Panc1 (cell line): ENCODE data around the gene BBS7.

Source experiments
- SIN3A ChIP-seq: IDR thresholded peaks from 2 replicates; pipeline ENCODE4 v1.6.1; 2012; ENCODE audit warnings: low read depth, mild to moderate bottlenecking, low read length, moderate library complexity, borderline replicate concordance; ENCODE audit not compliant: insufficient read depth
- TF ChIP-seq, protein P1 (sequence below): fragments of 450-650 bp; IDR thresholded peaks from 2 replicates; pipeline ENCODE4 v1.5.1; 2017; ENCODE audit warnings: mild to moderate bottlenecking

DNA sequence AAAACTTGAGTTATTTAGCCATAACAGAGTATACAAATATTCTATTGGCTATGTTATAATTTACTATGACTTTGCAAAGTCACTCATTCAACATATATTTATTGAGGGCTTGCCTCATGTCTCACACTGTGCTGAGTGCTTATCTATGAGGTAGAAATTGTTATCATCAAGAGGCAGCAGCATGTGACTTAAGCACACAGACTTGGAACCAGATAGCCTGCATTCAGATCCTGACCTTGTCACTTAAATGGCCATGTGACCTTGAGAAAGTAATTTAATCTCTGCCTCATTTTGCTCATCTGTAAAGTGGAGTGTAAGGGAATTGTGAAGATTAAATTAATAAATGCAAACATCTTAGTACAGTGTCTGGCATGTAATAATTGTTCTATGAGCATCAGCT, 79.3 kb downstream of the BBS7 start:
- no peak for TF ChIP-seq SIN3A
- TF ChIP-seq, protein P1, sequence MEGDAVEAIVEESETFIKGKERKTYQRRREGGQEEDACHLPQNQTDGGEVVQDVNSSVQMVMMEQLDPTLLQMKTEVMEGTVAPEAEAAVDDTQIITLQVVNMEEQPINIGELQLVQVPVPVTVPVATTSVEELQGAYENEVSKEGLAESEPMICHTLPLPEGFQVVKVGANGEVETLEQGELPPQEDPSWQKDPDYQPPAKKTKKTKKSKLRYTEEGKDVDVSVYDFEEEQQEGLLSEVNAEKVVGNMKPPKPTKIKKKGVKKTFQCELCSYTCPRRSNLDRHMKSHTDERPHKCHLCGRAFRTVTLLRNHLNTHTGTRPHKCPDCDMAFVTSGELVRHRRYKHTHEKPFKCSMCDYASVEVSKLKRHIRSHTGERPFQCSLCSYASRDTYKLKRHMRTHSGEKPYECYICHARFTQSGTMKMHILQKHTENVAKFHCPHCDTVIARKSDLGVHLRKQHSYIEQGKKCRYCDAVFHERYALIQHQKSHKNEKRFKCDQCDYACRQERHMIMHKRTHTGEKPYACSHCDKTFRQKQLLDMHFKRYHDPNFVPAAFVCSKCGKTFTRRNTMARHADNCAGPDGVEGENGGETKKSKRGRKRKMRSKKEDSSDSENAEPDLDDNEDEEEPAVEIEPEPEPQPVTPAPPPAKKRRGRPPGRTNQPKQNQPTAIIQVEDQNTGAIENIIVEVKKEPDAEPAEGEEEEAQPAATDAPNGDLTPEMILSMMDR, result no peak
